ENCODE results near the gene ETS1.

DNA sequence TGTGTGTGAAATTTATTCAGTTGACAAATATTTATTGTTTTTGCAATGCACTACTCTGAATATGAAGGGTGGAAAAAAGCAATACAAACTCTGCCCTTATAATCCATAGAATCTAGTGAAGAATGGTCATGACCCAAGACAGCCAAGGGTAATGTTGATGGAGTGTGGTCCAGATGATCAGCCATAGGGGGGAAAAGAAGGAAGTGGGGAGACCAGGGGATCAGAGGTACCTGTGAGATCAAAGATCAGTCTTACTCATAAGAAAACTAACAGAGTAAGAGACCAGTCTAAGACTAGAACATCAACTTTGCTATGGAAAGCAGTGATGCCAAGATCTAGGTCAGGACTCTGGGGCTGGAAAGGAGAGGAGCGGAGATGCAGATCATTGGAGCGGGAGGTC is 47.0 kb upstream of the ETS1 start:
- TF ChIP-seq, protein P1, sequence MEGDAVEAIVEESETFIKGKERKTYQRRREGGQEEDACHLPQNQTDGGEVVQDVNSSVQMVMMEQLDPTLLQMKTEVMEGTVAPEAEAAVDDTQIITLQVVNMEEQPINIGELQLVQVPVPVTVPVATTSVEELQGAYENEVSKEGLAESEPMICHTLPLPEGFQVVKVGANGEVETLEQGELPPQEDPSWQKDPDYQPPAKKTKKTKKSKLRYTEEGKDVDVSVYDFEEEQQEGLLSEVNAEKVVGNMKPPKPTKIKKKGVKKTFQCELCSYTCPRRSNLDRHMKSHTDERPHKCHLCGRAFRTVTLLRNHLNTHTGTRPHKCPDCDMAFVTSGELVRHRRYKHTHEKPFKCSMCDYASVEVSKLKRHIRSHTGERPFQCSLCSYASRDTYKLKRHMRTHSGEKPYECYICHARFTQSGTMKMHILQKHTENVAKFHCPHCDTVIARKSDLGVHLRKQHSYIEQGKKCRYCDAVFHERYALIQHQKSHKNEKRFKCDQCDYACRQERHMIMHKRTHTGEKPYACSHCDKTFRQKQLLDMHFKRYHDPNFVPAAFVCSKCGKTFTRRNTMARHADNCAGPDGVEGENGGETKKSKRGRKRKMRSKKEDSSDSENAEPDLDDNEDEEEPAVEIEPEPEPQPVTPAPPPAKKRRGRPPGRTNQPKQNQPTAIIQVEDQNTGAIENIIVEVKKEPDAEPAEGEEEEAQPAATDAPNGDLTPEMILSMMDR (IDR thresholded peaks at IDR 0.05): no peak
- TF ChIP-seq EP300 (IDR thresholded peaks at IDR 0.05): no peak
- no peak for TF ChIP-seq POLR2A (IDR thresholded peaks at IDR 0.05)
